RWPE2 (cell line): ENCODE measurements around the gene GSG1L2.

Experiments
- ATAC-seq: fragments of 200-7000 bp; cut with Tn5 transposase; 3 replicates; pipeline ENCODE4 v1.9.1; 2021; ENCODE audit warnings: low read depth
- DNase-seq: peaks from one replicate; pipeline ENCODE4 v3.0.0-alpha.2; 2020; ENCODE audit warnings: low spot score
- H3K27ac ChIP-seq: fragments of 450-650 bp; 2 replicates; pipeline ENCODE4 v1.5.1; 2017; ENCODE audit warnings: mild to moderate bottlenecking; ENCODE audit not compliant: poor library complexity, severe bottlenecking
- H3K27me3 ChIP-seq: fragments of 250-450 bp; sonication (Bioruptor Pico); 2 replicates; pipeline ENCODE4 v1.5.1; 2021; ENCODE audit warnings: mild to moderate bottlenecking, moderate library complexity; ENCODE audit not compliant: insufficient read depth, poor library complexity, severe bottlenecking
- H3K36me3 ChIP-seq: fragments of 250-450 bp; sonication (Bioruptor Pico); 2 replicates; pipeline ENCODE4 v1.5.1; 2020; ENCODE audit warnings: low read depth, mild to moderate bottlenecking, moderate library complexity
- H3K4me1 ChIP-seq: fragments of 250-450 bp; sonication (Bioruptor Pico); 2 replicates; pipeline ENCODE4 v1.5.1; 2021; ENCODE audit warnings: mild to moderate bottlenecking, moderate library complexity; ENCODE audit not compliant: insufficient read depth, poor library complexity, severe bottlenecking
- H3K4me3 ChIP-seq: fragments of 250-450 bp; sonication (Bioruptor Pico); 2 replicates; pipeline ENCODE4 v1.5.1; 2021; ENCODE audit warnings: mild to moderate bottlenecking, moderate library complexity; ENCODE audit not compliant: severe bottlenecking
- H3K9me3 ChIP-seq: fragments of 250-450 bp; sonication (Bioruptor Pico); 2 replicates; pipeline ENCODE4 v1.5.1; 2021; ENCODE audit warnings: mild to moderate bottlenecking, moderate library complexity; ENCODE audit not compliant: severe bottlenecking
- CTCF ChIP-seq: fragments of 450-650 bp; IDR thresholded peaks from one replicate; pipeline ENCODE4 v1.5.1; 2017; ENCODE audit warnings: mild to moderate bottlenecking, moderate library complexity; ENCODE audit not compliant: poor library complexity, severe bottlenecking

The GSG1L2 gene

DNA sequence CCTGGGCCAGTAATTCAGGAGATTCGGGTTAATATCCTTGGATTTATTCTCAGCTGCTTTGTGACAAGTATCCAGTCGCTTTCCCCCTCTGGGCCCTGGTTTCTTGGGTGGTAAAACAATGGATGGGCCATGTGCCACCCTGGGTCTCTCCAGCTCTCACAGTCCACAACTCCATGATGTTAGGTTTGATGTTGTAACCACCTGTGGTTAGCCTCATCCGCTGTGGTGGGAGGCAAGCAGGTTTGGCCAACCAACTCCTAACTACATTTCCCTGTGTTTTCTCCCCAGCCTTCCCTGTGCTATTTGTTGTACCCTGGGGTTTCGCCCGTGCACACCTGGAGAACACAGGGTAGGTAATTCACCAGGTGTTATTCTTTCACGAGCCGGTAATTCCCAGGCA lies 39.0 kb upstream of the GSG1L2 start:
- DNase-seq (no peak), ATAC-seq (no peak)
- TF ChIP-seq CTCF: no peak
- H3K27ac ChIP-seq: no peak overlapping the region
- H3K4me1 ChIP-seq: no peaks in the 10 kb centered on the region
- H3K4me3 ChIP-seq: no peak overlapping the region
- no peaks in the 10 kb centered on the region for H3K27me3 ChIP-seq
- H3K9me3 ChIP-seq: no peaks in the 10 kb centered on the region
- no peaks in the 10 kb centered on the region for H3K36me3 ChIP-seq

GRCh38 chr17:9859781-9860180 lies 37.9 kb upstream of the GSG1L2 start:
- no peak for ATAC-seq
- TF ChIP-seq CTCF: no peak

GRCh38 chr17:9855036-9855435 lies 33.2 kb upstream of the GSG1L2 start:
- H3K4me3 ChIP-seq: no peak overlapping the region
- no peaks in the 10 kb centered on the region for H3K4me1 ChIP-seq
- no peak overlapping the region for H3K27ac ChIP-seq
- no peaks in the 10 kb centered on the region for H3K9me3 ChIP-seq
- ATAC-seq (no peak), DNase-seq (no peak)
- H3K27me3 ChIP-seq: no peaks in the 10 kb centered on the region
- no peaks in the 10 kb centered on the region for H3K36me3 ChIP-seq
- TF ChIP-seq CTCF: no peak

More at GRCh38 chr17:9859781-9860180, 37.9 kb upstream of the GSG1L2 start:
- DNase-seq: no peak
- H3K9me3 ChIP-seq: no peaks in the 10 kb centered on the region
- no peak overlapping the region for H3K27ac ChIP-seq
- no peaks in the 10 kb centered on the region for H3K36me3 ChIP-seq
- no peaks in the 10 kb centered on the region for H3K4me1 ChIP-seq
- no peaks in the 10 kb centered on the region for H3K27me3 ChIP-seq
- H3K4me3 ChIP-seq: no peak overlapping the region

DNA sequence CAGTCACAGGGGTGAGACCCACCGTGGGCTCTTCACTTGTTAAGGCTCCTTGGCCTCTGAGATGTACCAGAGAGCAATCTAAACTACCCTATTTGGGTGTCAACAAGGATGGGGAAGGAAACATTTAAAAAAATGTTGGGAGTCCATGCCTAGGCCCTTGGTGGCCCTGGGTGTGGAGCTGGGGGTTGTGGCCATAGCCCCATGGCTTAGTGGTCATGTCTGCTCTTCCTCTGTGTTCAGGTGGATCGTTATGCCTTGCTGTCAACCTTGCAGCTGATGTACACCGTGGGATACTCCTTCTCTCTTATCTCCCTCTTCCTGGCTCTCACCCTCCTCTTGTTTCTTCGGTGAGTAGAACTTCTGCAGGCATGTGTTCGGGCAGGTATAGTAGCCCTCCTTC lies 32.4 kb upstream of the GSG1L2 start:
- no peaks in the 10 kb centered on the region for H3K9me3 ChIP-seq
- H3K36me3 ChIP-seq: no peaks in the 10 kb centered on the region
- DNase-seq: no peak
- no peaks in the 10 kb centered on the region for H3K4me1 ChIP-seq
- H3K27ac ChIP-seq: no peak overlapping the region
- no peak for ATAC-seq
- no peak overlapping the region for H3K4me3 ChIP-seq
- no peak for TF ChIP-seq CTCF
- no peaks in the 10 kb centered on the region for H3K27me3 ChIP-seq

DNA sequence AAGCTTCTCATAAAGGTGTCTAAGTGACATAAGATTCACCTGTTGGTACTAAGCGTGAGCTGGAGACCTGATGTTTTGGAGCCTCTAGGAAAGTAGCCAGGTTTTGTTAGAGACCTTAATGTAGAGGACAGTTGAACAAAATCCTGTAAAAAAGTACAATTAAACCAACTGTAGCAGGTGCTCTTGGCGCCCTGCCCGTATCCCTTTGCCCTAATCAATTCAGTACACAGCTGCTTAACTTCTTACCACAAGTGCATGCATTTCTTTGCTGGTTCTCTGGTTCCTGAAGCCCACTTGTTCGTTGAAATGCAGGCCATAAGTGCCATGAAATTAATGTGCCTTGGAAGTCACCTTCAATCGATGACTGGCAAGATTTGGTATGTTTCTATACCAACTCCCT lies 28.3 kb upstream of the GSG1L2 start:
- no peaks in the 10 kb centered on the region for H3K27me3 ChIP-seq
- no peak for ATAC-seq
- no peak for DNase-seq
- TF ChIP-seq CTCF: no peak
- H3K4me1 ChIP-seq: no peaks in the 10 kb centered on the region
- H3K9me3 ChIP-seq: no peaks in the 10 kb centered on the region
- H3K4me3 ChIP-seq: no peak overlapping the region
- no peak overlapping the region for H3K27ac ChIP-seq
- no peaks in the 10 kb centered on the region for H3K36me3 ChIP-seq
